SK-N-SH treated with all-trans-retinoic acid at 6 μM for 48 hours (cell line): ENCODE data around the gene HPCAL4.

Experiments
- ARNTL ChIP-seq: fragments of 450-650 bp; formaldehyde crosslinking; IDR thresholded peaks from 2 replicates; pipeline ENCODE4 v1.5.0; 2020; ENCODE audit warnings: low read depth, mild to moderate bottlenecking, moderate library complexity, borderline replicate concordance
- ZC3H10 ChIP-seq: fragments of 250-450 bp; sonication (Bioruptor Pico); IDR thresholded peaks from 2 replicates; pipeline ENCODE4 v1.5.1; 2021; ENCODE audit warnings: mild to moderate bottlenecking, moderate library complexity
- TF ChIP-seq, protein P1 (sequence below): fragments of 250-450 bp; sonication (Bioruptor Pico); IDR thresholded peaks from 2 replicates; pipeline ENCODE4 v1.5.1; 2020; ENCODE audit warnings: low read depth, mild to moderate bottlenecking, moderate library complexity
- TF ChIP-seq, protein P2 (sequence below): fragments of 250-450 bp; sonication (Bioruptor Pico); IDR thresholded peaks from 2 replicates; pipeline ENCODE4 v1.8.0; 2020; ENCODE audit warnings: mild to moderate bottlenecking, moderate library complexity, borderline replicate concordance

GRCh38 chr1:39648496-39648895, 42.7 kb downstream of the HPCAL4 start:
- TF ChIP-seq ZC3H10 (no peak), ARNTL (CRISPR knock-in tag) (no peak)
- TF ChIP-seq, protein P1, sequence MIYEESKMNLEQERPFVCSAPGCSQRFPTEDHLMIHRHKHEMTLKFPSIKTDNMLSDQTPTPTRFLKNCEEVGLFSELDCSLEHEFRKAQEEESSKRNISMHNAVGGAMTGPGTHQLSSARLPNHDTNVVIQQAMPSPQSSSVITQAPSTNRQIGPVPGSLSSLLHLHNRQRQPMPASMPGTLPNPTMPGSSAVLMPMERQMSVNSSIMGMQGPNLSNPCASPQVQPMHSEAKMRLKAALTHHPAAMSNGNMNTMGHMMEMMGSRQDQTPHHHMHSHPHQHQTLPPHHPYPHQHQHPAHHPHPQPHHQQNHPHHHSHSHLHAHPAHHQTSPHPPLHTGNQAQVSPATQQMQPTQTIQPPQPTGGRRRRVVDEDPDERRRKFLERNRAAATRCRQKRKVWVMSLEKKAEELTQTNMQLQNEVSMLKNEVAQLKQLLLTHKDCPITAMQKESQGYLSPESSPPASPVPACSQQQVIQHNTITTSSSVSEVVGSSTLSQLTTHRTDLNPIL (CRISPR knock-in tag): no peak
- TF ChIP-seq, protein P2, sequence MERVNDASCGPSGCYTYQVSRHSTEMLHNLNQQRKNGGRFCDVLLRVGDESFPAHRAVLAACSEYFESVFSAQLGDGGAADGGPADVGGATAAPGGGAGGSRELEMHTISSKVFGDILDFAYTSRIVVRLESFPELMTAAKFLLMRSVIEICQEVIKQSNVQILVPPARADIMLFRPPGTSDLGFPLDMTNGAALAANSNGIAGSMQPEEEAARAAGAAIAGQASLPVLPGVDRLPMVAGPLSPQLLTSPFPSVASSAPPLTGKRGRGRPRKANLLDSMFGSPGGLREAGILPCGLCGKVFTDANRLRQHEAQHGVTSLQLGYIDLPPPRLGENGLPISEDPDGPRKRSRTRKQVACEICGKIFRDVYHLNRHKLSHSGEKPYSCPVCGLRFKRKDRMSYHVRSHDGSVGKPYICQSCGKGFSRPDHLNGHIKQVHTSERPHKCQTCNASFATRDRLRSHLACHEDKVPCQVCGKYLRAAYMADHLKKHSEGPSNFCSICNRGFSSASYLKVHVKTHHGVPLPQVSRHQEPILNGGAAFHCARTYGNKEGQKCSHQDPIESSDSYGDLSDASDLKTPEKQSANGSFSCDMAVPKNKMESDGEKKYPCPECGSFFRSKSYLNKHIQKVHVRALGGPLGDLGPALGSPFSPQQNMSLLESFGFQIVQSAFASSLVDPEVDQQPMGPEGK (CRISPR knock-in tag): no peak
